K562 (cell line): ENCODE results near the gene NDUFV2. TPM values are rescaled to one million over a fixed set of nuclear protein-coding genes. Genes with fewer than 3 reads are reported as not detected.

Experiments
- CTBP1 ChIP-seq: fragments of 450-650 bp; IDR thresholded peaks from 2 replicates; pipeline ENCODE4 v1.6.1; 2016; ENCODE audit warnings: borderline replicate concordance
- HEY1 ChIP-seq: fragments of 250-450 bp; sonication (Bioruptor Pico); IDR thresholded peaks from 2 replicates; pipeline ENCODE4 v1.5.0; 2020; ENCODE audit warnings: mild to moderate bottlenecking, moderate library complexity, borderline replicate concordance
- IFI16 ChIP-seq: fragments of 250-450 bp; sonication (Bioruptor Pico); IDR thresholded peaks from 2 replicates; pipeline ENCODE4 v2.1.2; 2022; ENCODE audit warnings: mild to moderate bottlenecking, inconsistent platforms
- JUNB ChIP-seq: fragments of 450-650 bp; formaldehyde crosslinking; conservative IDR thresholded peaks from 2 replicates; pipeline ENCODE4 v1.4.0; 2020; ENCODE audit warnings: mild to moderate bottlenecking
- SPI1 ChIP-seq: IDR thresholded peaks from 2 replicates; pipeline ENCODE4 v1.6.1; 2011; ENCODE audit warnings: low read depth, low read length, control low read depth, borderline replicate concordance
- TRIM24 ChIP-seq, 2 experiments: fragments of 450-650 bp; IDR thresholded peaks; 2 replicates each; pipeline ENCODE4 v1.6.1; 2016
- polyA plus RNA-seq, 8 experiments: library from polyadenylated mRNA; depleted of rRNA in 4 of 8; stranded (reverse) in 5 of 8; unstranded in 3 of 8; fragments of >200 nt; fragmentation: Nextera tagmentation in 2 of 8; fragmentation: Illumina TruSeq in 1 of 8; extraction: Ambion mirVana in 2 of 8; extraction: Trizol in 1 of 8; gene quantifications; 2 replicates each; pipeline versions ENCODE4 v1.2.1 to v1.2.3, GENCODE V29; 2011 to 2014; ENCODE audit warnings: inconsistent platforms in 1 of 8, missing spikeins in 1 of 8
- total RNA-seq, 7 experiments: library from RNA; depleted of rRNA in 6 of 7; stranded (reverse); fragments of >200 nt in 6 of 7; fragmentation: Illumina TruSeq in 2 of 7; extraction: Trizol in 2 of 7; gene quantifications; 2 replicates each; pipeline versions ENCODE4 v1.2.1 to v1.2.3, GENCODE V29; 2011 to 2021; ENCODE audit warnings: low replicate concordance in 1 of 7
- TF ChIP-seq, protein P1 (sequence below), 2 experiments: fragments of 450-650 bp in 1 of 2; sonication (generic) in 1 of 2; formaldehyde crosslinking in 1 of 2; IDR thresholded peaks; 2 replicates each; pipeline versions ENCODE4 v1.7.1 to v1.9.0; 2016 to 2022; ENCODE audit warnings: inconsistent platforms in 1 of 2, mild to moderate bottlenecking in 1 of 2, missing genetic modification reagents in 1 of 2
- TF ChIP-seq, protein P2 (sequence below): fragments of 200-400 bp; formaldehyde crosslinking; IDR thresholded peaks from 2 replicates; pipeline ENCODE4 v1.6.1; 2017; ENCODE audit warnings: mild to moderate bottlenecking, low read depth, low read length, moderate library complexity
- TF ChIP-seq, protein P3 (sequence below): sonication (generic); formaldehyde crosslinking; IDR thresholded peaks from 2 replicates; pipeline ENCODE4 v1.9.0; 2022; ENCODE audit warnings: mild to moderate bottlenecking, missing genetic modification reagents

NDUFV2 gene
- total and polyA plus RNA-seq, 9 of the 15 experiments (the other 6 are each of a cell fraction or from before 2014, with no cell fraction given): 213 to 550 (median 384) TPM

DNA sequence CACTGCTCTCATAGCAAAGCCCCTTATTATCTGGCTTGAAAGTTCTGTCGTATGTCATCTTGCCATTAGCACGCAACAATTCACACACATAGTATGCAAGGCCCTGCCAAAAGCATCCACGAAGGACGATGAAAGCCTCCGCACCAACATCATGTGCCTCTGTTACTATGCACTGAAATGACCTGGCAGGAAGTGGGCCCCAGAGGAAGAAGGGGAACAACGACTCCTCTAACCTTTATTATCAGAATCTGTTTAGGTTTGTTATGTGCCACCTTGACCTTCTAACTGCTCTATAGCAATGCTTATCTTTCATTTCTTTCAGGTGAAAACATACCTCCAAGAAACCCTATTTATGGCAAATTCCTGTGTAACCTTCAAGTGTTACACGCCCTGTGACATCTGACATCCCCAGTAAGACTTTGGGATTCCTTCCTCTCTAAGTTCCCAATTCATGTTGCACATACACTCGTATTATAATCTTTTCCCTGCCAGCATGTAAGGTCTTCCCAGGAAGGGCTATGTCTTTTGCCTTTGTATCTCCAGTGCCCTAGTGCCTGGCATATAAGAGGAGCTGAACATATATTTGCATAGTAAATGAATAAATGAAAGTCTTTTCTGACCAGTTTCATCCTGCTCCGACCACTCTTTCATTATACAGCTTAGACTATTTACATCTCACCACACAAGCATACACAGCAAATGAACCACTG is 7.0 kb upstream of the NDUFV2 start (continued):
- TF ChIP-seq, protein P1, sequence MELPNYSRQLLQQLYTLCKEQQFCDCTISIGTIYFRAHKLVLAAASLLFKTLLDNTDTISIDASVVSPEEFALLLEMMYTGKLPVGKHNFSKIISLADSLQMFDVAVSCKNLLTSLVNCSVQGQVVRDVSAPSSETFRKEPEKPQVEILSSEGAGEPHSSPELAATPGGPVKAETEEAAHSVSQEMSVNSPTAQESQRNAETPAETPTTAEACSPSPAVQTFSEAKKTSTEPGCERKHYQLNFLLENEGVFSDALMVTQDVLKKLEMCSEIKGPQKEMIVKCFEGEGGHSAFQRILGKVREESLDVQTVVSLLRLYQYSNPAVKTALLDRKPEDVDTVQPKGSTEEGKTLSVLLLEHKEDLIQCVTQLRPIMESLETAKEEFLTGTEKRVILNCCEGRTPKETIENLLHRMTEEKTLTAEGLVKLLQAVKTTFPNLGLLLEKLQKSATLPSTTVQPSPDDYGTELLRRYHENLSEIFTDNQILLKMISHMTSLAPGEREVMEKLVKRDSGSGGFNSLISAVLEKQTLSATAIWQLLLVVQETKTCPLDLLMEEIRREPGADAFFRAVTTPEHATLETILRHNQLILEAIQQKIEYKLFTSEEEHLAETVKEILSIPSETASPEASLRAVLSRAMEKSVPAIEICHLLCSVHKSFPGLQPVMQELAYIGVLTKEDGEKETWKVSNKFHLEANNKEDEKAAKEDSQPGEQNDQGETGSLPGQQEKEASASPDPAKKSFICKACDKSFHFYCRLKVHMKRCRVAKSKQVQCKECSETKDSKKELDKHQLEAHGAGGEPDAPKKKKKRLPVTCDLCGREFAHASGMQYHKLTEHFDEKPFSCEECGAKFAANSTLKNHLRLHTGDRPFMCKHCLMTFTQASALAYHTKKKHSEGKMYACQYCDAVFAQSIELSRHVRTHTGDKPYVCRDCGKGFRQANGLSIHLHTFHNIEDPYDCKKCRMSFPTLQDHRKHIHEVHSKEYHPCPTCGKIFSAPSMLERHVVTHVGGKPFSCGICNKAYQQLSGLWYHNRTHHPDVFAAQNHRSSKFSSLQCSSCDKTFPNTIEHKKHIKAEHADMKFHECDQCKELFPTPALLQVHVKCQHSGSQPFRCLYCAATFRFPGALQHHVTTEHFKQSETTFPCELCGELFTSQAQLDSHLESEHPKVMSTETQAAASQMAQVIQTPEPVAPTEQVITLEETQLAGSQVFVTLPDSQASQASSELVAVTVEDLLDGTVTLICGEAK (IDR thresholded peaks at IDR 0.05): peak; percentile 37; the same call in 1 of the 2 replicates
- TF ChIP-seq, protein P1 (CRISPR knock-in tag; IDR thresholded peaks at IDR 0.05): no peak
- TF ChIP-seq, protein P2, sequence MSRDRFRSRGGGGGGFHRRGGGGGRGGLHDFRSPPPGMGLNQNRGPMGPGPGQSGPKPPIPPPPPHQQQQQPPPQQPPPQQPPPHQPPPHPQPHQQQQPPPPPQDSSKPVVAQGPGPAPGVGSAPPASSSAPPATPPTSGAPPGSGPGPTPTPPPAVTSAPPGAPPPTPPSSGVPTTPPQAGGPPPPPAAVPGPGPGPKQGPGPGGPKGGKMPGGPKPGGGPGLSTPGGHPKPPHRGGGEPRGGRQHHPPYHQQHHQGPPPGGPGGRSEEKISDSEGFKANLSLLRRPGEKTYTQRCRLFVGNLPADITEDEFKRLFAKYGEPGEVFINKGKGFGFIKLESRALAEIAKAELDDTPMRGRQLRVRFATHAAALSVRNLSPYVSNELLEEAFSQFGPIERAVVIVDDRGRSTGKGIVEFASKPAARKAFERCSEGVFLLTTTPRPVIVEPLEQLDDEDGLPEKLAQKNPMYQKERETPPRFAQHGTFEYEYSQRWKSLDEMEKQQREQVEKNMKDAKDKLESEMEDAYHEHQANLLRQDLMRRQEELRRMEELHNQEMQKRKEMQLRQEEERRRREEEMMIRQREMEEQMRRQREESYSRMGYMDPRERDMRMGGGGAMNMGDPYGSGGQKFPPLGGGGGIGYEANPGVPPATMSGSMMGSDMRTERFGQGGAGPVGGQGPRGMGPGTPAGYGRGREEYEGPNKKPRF: no peak
- TF ChIP-seq JUNB: no peak
- no peak for TF ChIP-seq HEY1 (CRISPR knock-in tag)
- TF ChIP-seq CTBP1: 0 out of 2 replicates have a peak, but pooled peaks have one; percentile 48
- TF ChIP-seq SPI1: peak; percentile 33; the same call in 1 of the 2 replicates
- TF ChIP-seq IFI16 (CRISPR knock-in tag): no peak
- TF ChIP-seq, protein P3, sequence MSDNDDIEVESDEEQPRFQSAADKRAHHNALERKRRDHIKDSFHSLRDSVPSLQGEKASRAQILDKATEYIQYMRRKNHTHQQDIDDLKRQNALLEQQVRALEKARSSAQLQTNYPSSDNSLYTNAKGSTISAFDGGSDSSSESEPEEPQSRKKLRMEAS: 0 out of 2 replicates have a peak, but pooled peaks have one; percentile 31
- TF ChIP-seq TRIM24 (IDR thresholded peaks at IDR 0.05): no peak
